SH-SY5Y (cell line): Measurements from ENCODE around the gene MDFIC.

Experiments used
- GATA2 ChIP-seq: IDR thresholded peaks from 2 replicates; pipeline ENCODE4 v1.6.1; 2011; ENCODE audit warnings: mild to moderate bottlenecking, low read depth, low read length
- GATA3 ChIP-seq: IDR thresholded peaks from 2 replicates; pipeline ENCODE4 v1.6.1; 2011; ENCODE audit warnings: low read depth, mild to moderate bottlenecking, low read length, moderate library complexity

DNA sequence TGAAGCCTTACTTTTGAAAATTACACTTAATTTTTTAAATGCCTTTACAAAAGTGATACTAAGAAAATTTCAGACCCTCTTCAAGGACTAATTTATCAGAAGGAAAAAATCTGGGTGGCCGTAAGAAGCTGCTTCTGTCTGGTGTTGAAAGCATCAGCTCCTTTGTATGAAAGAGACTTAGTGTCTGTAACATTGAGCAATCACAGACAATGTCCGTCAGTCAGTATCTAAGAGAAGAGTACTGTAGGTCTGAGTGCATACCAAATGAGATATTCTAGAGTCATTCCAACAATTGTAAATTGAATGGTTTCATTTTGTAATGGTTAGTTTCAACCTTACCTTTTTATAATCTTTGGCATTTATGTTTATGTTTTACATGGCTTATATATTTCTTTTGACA lies 11.1 kb upstream of the MDFIC start:
- no peak for TF ChIP-seq GATA3
- no peak for TF ChIP-seq GATA2
